ENCODE measurements around the gene ABI1.
"Not testable (repeated sequence)": the region's sequence is repeated elsewhere in the genome, so short reads cannot be mapped to it uniquely, and the experiment has no call there.

The ABI1 gene

GRCh38 chr10:26860443-26861204, at the start of gene ABI1:
Gene ABI1 (minus strand): TSS chr10:26860958. CDS start chr10:26860863, 95 bp downstream.
- peak; percentile 94 to 97 (median 96) for DNase-seq (ENCODE audit: low read depth in 2 of 3, low spot score in 1 of 3)

GRCh38 chr10:26909753-26910152, 49.0 kb upstream of the ABI1 start:
- no peak for DNase-seq (ENCODE audit: low read depth in 2 of 3, low spot score in 1 of 3)

- not testable (repeated sequence) for DNase-seq (ENCODE audit: low read depth in 2 of 3, low spot score in 1 of 3)
Measured at GRCh38 chr10:26905253-26905781, 44.6 kb upstream of the ABI1 start.

- no peak for DNase-seq (ENCODE audit: low read depth in 2 of 3, low spot score in 1 of 3)
Measured at GRCh38 chr10:26903431-26904217, 42.9 kb upstream of the ABI1 start.

GRCh38 chr10:26892306-26892923, 31.7 kb upstream of the ABI1 start:
- not testable (repeated sequence) for DNase-seq (ENCODE audit: low read depth in 2 of 3, low spot score in 1 of 3)

GRCh38 chr10:26890956-26891355, 30.2 kb upstream of the ABI1 start:
- DNase-seq (ENCODE audit: low read depth in 2 of 3, low spot score in 1 of 3), result peak; percentile 21 to 43 (median 43)

- DNase-seq (ENCODE audit: low read depth in 2 of 3, low spot score in 1 of 3), result no peak
Measured at GRCh38 chr10:26887611-26888215, 27.0 kb upstream of the ABI1 start.

- DNase-seq (ENCODE audit: low read depth in 2 of 3, low spot score in 1 of 3), result no peak
Measured at GRCh38 chr10:26881600-26882331, 21.0 kb upstream of the ABI1 start.

GRCh38 chr10:26879744-26880143, 19.0 kb upstream of the ABI1 start:
- DNase-seq (ENCODE audit: low read depth in 2 of 3, low spot score in 1 of 3), result no peak

- no peak for DNase-seq (ENCODE audit: low read depth in 2 of 3, low spot score in 1 of 3)
Measured at GRCh38 chr10:26870766-26871165, 10.0 kb upstream of the ABI1 start.

- no peak for DNase-seq (ENCODE audit: low read depth in 2 of 3, low spot score in 1 of 3)
Measured at GRCh38 chr10:26869528-26869927, 8.8 kb upstream of the ABI1 start.

GRCh38 chr10:26863351-26864076, 2.8 kb upstream of the ABI1 start:
- no peak for DNase-seq (ENCODE audit: low read depth in 2 of 3, low spot score in 1 of 3)

GRCh38 chr10:26861205-26861998, 644 bp upstream of the ABI1 start:
- DNase-seq (ENCODE audit: low read depth in 2 of 3, low spot score in 1 of 3), result no peak

- peak; percentile 9 to 33 (median 16) for DNase-seq (ENCODE audit: low read depth in 2 of 3, low spot score in 1 of 3)
Measured at GRCh38 chr10:26860102-26860442, 686 bp downstream of the ABI1 start.

- DNase-seq (ENCODE audit: low read depth in 2 of 3, low spot score in 1 of 3), result no peak
Measured at GRCh38 chr10:26859241-26860101, 1.3 kb downstream of the ABI1 start.

- no peak for DNase-seq (ENCODE audit: low read depth in 2 of 3, low spot score in 1 of 3)
Measured at GRCh38 chr10:26858707-26859034, 2.1 kb downstream of the ABI1 start.

- DNase-seq (ENCODE audit: low read depth in 2 of 3, low spot score in 1 of 3), result no peak
Measured at GRCh38 chr10:26857991-26858706, 2.6 kb downstream of the ABI1 start.

- DNase-seq (ENCODE audit: low read depth in 2 of 3, low spot score in 1 of 3), result not testable (repeated sequence)
Measured at GRCh38 chr10:26857553-26857952, 3.2 kb downstream of the ABI1 start.
